GM12878 (cell line): ENCODE measurements around the gene CT55. TPM values are rescaled to one million over a fixed set of nuclear protein-coding genes. Genes with fewer than 3 reads are reported as not detected.
"Not testable (repeated sequence)": the region's sequence is repeated elsewhere in the genome, so short reads cannot be mapped to it uniquely, and the experiment has no call there.

Experiments used
- ATAC-seq: fragments of 200-7000 bp; cut with Tn5 transposase; 3 replicates; pipeline ENCODE4 v1.9.1; 2020; ENCODE audit warnings: mild to moderate bottlenecking, moderate library complexity
- BruUV-seq: library from RNA; stranded (reverse); fragments of 400-500 nt; replicated peaks from 2 replicates; lab custom pipeline; 2021; lab: Mats Ljungman, UMichigan
- CTCF ChIA-PET: fragments of 300-600 bp; sonication (Branson Sonifier 250); formaldehyde crosslinking; extraction: SDS; loops from one replicate; lab custom pipeline; 2021; ENCODE audit warnings: inconsistent platforms; lab: Yijun Ruan, JAX
- POLR2A ChIA-PET: fragments of 350-600 bp; formaldehyde crosslinking; extraction: SDS; loops from one replicate; lab custom pipeline; 2021; ENCODE audit warnings: inconsistent platforms; lab: Charles Lee
- RAD21 ChIA-PET: fragments of 300-600 bp; sonication (Branson Sonifier 250); formaldehyde crosslinking; loops from one replicate; lab custom pipeline; 2023; ENCODE audit warnings: antibody characterized with exemption; ENCODE audit not compliant: unreplicated experiment; lab: Charles Lee
- SMC1A ChIA-PET: fragments of 300-600 bp; sonication (Branson Sonifier 250); formaldehyde crosslinking; loops from one replicate; lab custom pipeline; 2023; ENCODE audit not compliant: unreplicated experiment, uncharacterized antibody; lab: Charles Lee
- DNase-seq: peaks from one replicate; pipeline ENCODE4 v3.0.0-alpha.2; 2011; ENCODE audit warnings: low read depth, low spot score
- FAIRE-seq: peaks from 3 replicates; lab custom pipeline; 2011; peaks lifted over from hg19 to GRCh38; lab: Jason Lieb, UNC
- H2AFZ ChIP-seq: 2 replicates; pipeline ENCODE4 v1.6.0; 2011; ENCODE audit warnings: low read depth, low read length, control low read depth; ENCODE audit not compliant: control insufficient read depth
- H3K27ac ChIP-seq: 2 replicates; pipeline ENCODE4 v1.5.1; 2011; ENCODE audit warnings: control low read depth; ENCODE audit not compliant: control insufficient read depth, insufficient read depth
- H3K27me3 ChIP-seq, 2 experiments: replicated peaks in 1 of 2; 2 replicates each; pipeline versions ENCODE4 v1.6.0 to v1.6.1; 2011; ENCODE audit warnings: low read length in 1 of 2; ENCODE audit not compliant: control insufficient read depth in 2 of 2, insufficient read depth in 2 of 2
- H3K36me3 ChIP-seq, 2 experiments: 2 replicates each; pipeline ENCODE4 v1.5.1; 2011; ENCODE audit warnings: low read length in 1 of 2; ENCODE audit not compliant: control insufficient read depth in 2 of 2, insufficient read depth in 2 of 2
- H3K4me1 ChIP-seq: 2 replicates; pipeline ENCODE4 v1.6.1; 2011; ENCODE audit warnings: mild to moderate bottlenecking, low read length, moderate library complexity, mixed read lengths; ENCODE audit not compliant: control insufficient read depth, insufficient read depth
- H3K4me2 ChIP-seq: 2 replicates; pipeline ENCODE4 v1.6.0; 2011; ENCODE audit warnings: control low read depth; ENCODE audit not compliant: control insufficient read depth, insufficient read depth
- H3K4me3 ChIP-seq: fragments of 200-600 bp; sonication (generic); 2 replicates; pipeline ENCODE4 v1.5.1; 2016
- H3K79me2 ChIP-seq: 2 replicates; pipeline ENCODE4 v1.6.0; 2011; ENCODE audit warnings: low read length; ENCODE audit not compliant: control insufficient read depth, insufficient read depth
- H3K9ac ChIP-seq: 2 replicates; pipeline ENCODE4 v1.8.0; 2011; ENCODE audit warnings: low read length, control low read depth, mixed read lengths; ENCODE audit not compliant: control insufficient read depth, insufficient read depth
- H3K9me3 ChIP-seq: replicated peaks from 3 replicates; pipeline ENCODE4 v1.5.1; 2011; ENCODE audit warnings: mild to moderate bottlenecking, low read length; ENCODE audit not compliant: control insufficient read depth, insufficient read depth
- H4K20me1 ChIP-seq: 2 replicates; pipeline ENCODE4 v1.6.0; 2011; ENCODE audit not compliant: control insufficient read depth, insufficient read depth
- CTCF ChIP-seq, 3 experiments: IDR thresholded peaks in 2 of 3; conservative IDR thresholded peaks in 1 of 3; 2 replicates each; pipeline ENCODE4 v1.5.1; 2011; ENCODE audit warnings: low read depth in 3 of 3, low read length in 3 of 3, mild to moderate bottlenecking in 3 of 3, control low read depth in 2 of 3, moderate library complexity in 2 of 3, inconsistent platforms in 1 of 3, mixed read lengths in 1 of 3; ENCODE audit not compliant: control insufficient read depth in 2 of 3, insufficient read depth in 1 of 3; ENCODE audit errors: extremely low read depth in 1 of 3
- EP300 ChIP-seq, 2 experiments: fragments of 150-350 bp in 1 of 2; IDR thresholded peaks; 2 replicates each; pipeline ENCODE4 v1.6.1; 2011 to 2012; ENCODE audit warnings: low read depth in 2 of 2, low read length in 2 of 2, borderline replicate concordance in 1 of 2, improper control_type of control experiment in 1 of 2, inconsistent platforms in 1 of 2; ENCODE audit not compliant: control insufficient read depth in 1 of 2
- JUNB ChIP-seq: IDR thresholded peaks from 2 replicates; pipeline ENCODE4 v1.6.1; 2016; ENCODE audit warnings: antibody characterized with exemption, mild to moderate bottlenecking
- RAD21 ChIP-seq: IDR thresholded peaks from 2 replicates; pipeline ENCODE4 v1.6.1; 2011; ENCODE audit warnings: mild to moderate bottlenecking, low read depth, low read length, moderate library complexity; ENCODE audit not compliant: insufficient read depth
- WGBS: methylation state at CpG from one replicate; pipeline ENCODE4 v1.1.6; 2016; ENCODE audit warnings: low lambda C conversion rate; ENCODE audit not compliant: insufficient replicate concordance, insufficient coverage; ENCODE audit errors: missing lambda C conversion rate; 5-methylcytosine and 5-hydroxymethylcytosine counted together
- in situ Hi-C: fragments of 300-500 bp; cut with MboI; formaldehyde crosslinking; loops from 9 replicates; pipeline ENCODE4 v1.14.3; 2018; ENCODE audit warnings: mixed read lengths
- intact Hi-C: fragments of 100-400 bp; cut with micrococcal nuclease; formaldehyde crosslinking; loops from one replicate; pipeline ENCODE4 v1.14.2; 2022; ENCODE audit not compliant: unreplicated experiment
- polyA plus RNA-seq, 11 experiments: library from polyadenylated mRNA; depleted of rRNA in 4 of 11; unstranded in 6 of 11; stranded (reverse) in 5 of 11; fragments of >200 nt; fragmentation: Nextera tagmentation in 4 of 11; fragmentation: Illumina TruSeq in 1 of 11; extraction: Ambion mirVana in 4 of 11; extraction: Trizol in 1 of 11; gene quantifications; 1 replicate in 1 of 11; 2 replicates in 10 of 11; pipeline versions ENCODE4 v1.2.1 to v1.2.3, GENCODE V29; 2011 to 2016; ENCODE audit warnings: inconsistent platforms in 2 of 11, missing spikeins in 2 of 11, low read depth in 1 of 11
- total RNA-seq, 4 experiments: library from RNA; depleted of rRNA in 3 of 4; stranded (reverse); fragments of >200 nt in 3 of 4; fragmentation: Illumina TruSeq in 1 of 4; extraction: Trizol in 1 of 4; gene quantifications; 2 replicates each; pipeline versions ENCODE4 v1.2.1 to v1.2.3, GENCODE V29; 2013 to 2021

Gene CT55
- total and polyA plus RNA-seq, 10 of the 15 experiments (the other 5 are each of a cell fraction or from before 2014, with no cell fraction given) = not detected

- no peak overlapping the region for H3K4me2 ChIP-seq
- no peak overlapping the region for H2AFZ ChIP-seq
- 59% methylated on average over 8 of the region's 8 CpGs for WGBS
- RAD21 ChIA-PET = no interaction called here
- no peaks in the 10 kb centered on the region for H3K79me2 ChIP-seq
- SMC1A ChIA-PET = no interaction called here
- intact Hi-C loops = no loop called here
- no peak overlapping the region for H3K9ac ChIP-seq
- no peaks in the 10 kb centered on the region for H3K36me3 ChIP-seq
- no peaks in the 10 kb centered on the region for H3K27me3 ChIP-seq
- no peaks in the 10 kb centered on the region for H3K9me3 ChIP-seq
- no TSS peak for BruUV-seq
- no peak for FAIRE-seq
- POLR2A ChIA-PET = no interaction called here
- CTCF ChIA-PET = no interaction called here
- no peaks in the 10 kb centered on the region for H3K4me1 ChIP-seq
- ATAC-seq = peak; percentile 73
- no peak overlapping the region for H3K4me3 ChIP-seq
- in situ Hi-C loops = loop anchor here (25.0 kb wide), 1 partner anchor 101 kb away; the partner anchor contains the start of gene ETDB
- no peaks in the 10 kb centered on the region for H4K20me1 ChIP-seq
- no peak for DNase-seq
- H3K27ac ChIP-seq = no peak overlapping the region
- TF ChIP-seq EP300 (IDR thresholded peaks at IDR 0.05; ENCODE audit: borderline replicate concordance in 1 of 2, control insufficient read depth in 1 of 2, low read depth in 2 of 2, low read length in 2 of 2) (no peak), JUNB (0 out of 2 replicates have a peak, but pooled peaks have one; percentile 33)
Measured at GRCh38 chrX:135213200-135213844, 42.1 kb upstream of the CT55 start.

GRCh38 chrX:135206427-135206826 lies 35.2 kb upstream of the CT55 start:
- TF ChIP-seq CTCF (IDR thresholded peaks at IDR 0.05 in 2 of 3, conservative IDR thresholded peaks at IDR 0.05 in 1 of 3; ENCODE audit: control insufficient read depth in 2 of 3, extremely low read depth in 1 of 3, insufficient read depth in 1 of 3, low read depth in 3 of 3, low read length in 3 of 3) (peak; percentile 5 to 37 (median 26); a peak in 3 of 6 replicates), RAD21 (peak; percentile 32; the same call in 1 of the 2 replicates)
- ChIA-PET CTCF (interaction anchor here (0.9 kb wide), 1 partner anchor 94 kb away, joined by 3 read pairs; no protein-coding TSS in a partner anchor), POLR2A (interaction anchor here (0.6 kb wide), 1 partner anchor 282 kb away, joined by 4 read pairs; no protein-coding TSS in a partner anchor)
- H4K20me1 ChIP-seq, H3K4me3 ChIP-seq, H2AFZ ChIP-seq, RAD21 ChIA-PET, H3K9ac ChIP-seq, H3K9me3 ChIP-seq, H3K4me1 ChIP-seq, H3K79me2 ChIP-seq, DNase-seq, H3K36me3 ChIP-seq, intact Hi-C loops, H3K27ac ChIP-seq, H3K27me3 ChIP-seq, ATAC-seq, FAIRE-seq, BruUV-seq, SMC1A ChIA-PET, H3K4me2 ChIP-seq: not testable (repeated sequence)
- in situ Hi-C loops = loop anchor here (25.0 kb wide), 1 partner anchor 94 kb away; the partner anchor contains the start of gene ETDB
- WGBS = under 1% methylated on average over 11 of the region's 11 CpGs
